DND-41 (cell line): ENCODE data around the gene RBM20.
"Not testable (repeated sequence)": the region's sequence is repeated elsewhere in the genome, so short reads cannot be mapped to it uniquely, and the experiment has no call there.

Experiments used
- ATAC-seq: fragments of 200-7000 bp; cut with Tn5 transposase; 3 replicates; pipeline ENCODE4 v1.9.1; 2021; ENCODE audit warnings: low read depth; ENCODE audit not compliant: insufficient read depth
- DNase-seq: peaks from one replicate; pipeline ENCODE4 v3.0.0-alpha.2; 2020
- H2AFZ ChIP-seq: 2 replicates; pipeline ENCODE4 v1.6.0; 2012; ENCODE audit warnings: low read depth, low read length
- H3K27ac ChIP-seq: 2 replicates; pipeline ENCODE4 v1.5.1; 2012; ENCODE audit warnings: low read length, inconsistent platforms
- H3K27me3 ChIP-seq: fragments of 200-600 bp; sonication (generic); 2 replicates; pipeline ENCODE4 v1.6.0; 2012; ENCODE audit warnings: low read length, mild to moderate bottlenecking, inconsistent platforms; ENCODE audit not compliant: insufficient read depth, poor library complexity
- H3K36me3 ChIP-seq: 2 replicates; pipeline ENCODE4 v1.5.1; 2012; ENCODE audit warnings: low read length, inconsistent platforms; ENCODE audit not compliant: insufficient read depth
- H3K4me1 ChIP-seq: 2 replicates; pipeline ENCODE4 v1.5.1; 2012; ENCODE audit warnings: mild to moderate bottlenecking, low read length; ENCODE audit not compliant: insufficient read depth
- H3K4me2 ChIP-seq: 2 replicates; pipeline ENCODE4 v1.6.0; 2012; ENCODE audit warnings: mild to moderate bottlenecking, moderate library complexity, low read length, inconsistent platforms; ENCODE audit not compliant: insufficient read depth
- H3K4me3 ChIP-seq, 2 experiments: fragments of 200-600 bp in 1 of 2; shearing (Covaris generic) in 1 of 2; 2 replicates each; pipeline ENCODE4 v1.5.1; 2012 to 2016; ENCODE audit warnings: inconsistent platforms in 2 of 2, low read length in 2 of 2, mild to moderate bottlenecking in 2 of 2, low read depth in 1 of 2, moderate library complexity in 1 of 2
- H3K79me2 ChIP-seq: 2 replicates; pipeline ENCODE4 v1.6.0; 2012; ENCODE audit warnings: low read length, inconsistent platforms; ENCODE audit not compliant: insufficient read depth
- H3K9ac ChIP-seq: 2 replicates; pipeline ENCODE4 v1.6.0; 2012; ENCODE audit warnings: low read depth, mild to moderate bottlenecking, inconsistent platforms, low read length, moderate library complexity
- H3K9me3 ChIP-seq: 2 replicates; pipeline ENCODE4 v1.5.1; 2012; ENCODE audit warnings: low read length, moderate library complexity, mild to moderate bottlenecking, inconsistent platforms; ENCODE audit not compliant: insufficient read depth, severe bottlenecking
- H4K20me1 ChIP-seq: 2 replicates; pipeline ENCODE4 v1.6.0; 2012; ENCODE audit warnings: low read length; ENCODE audit not compliant: insufficient read depth
- CTCF ChIP-seq: IDR thresholded peaks from 2 replicates; pipeline ENCODE4 v1.5.1; 2012; ENCODE audit warnings: borderline replicate concordance, low read length, moderate library complexity, mild to moderate bottlenecking; ENCODE audit not compliant: poor library complexity, severe bottlenecking; ENCODE audit errors: extremely low read depth
- EZH2 ChIP-seq: IDR thresholded peaks from 3 replicates; pipeline ENCODE4 v1.6.1; 2012; ENCODE audit warnings: borderline replicate concordance, low read depth, mild to moderate bottlenecking, moderate library complexity, low read length, inconsistent platforms; ENCODE audit not compliant: severe bottlenecking

The RBM20 gene

GRCh38 chr10:110637558-110638053, 6.5 kb upstream of the RBM20 start:
- Histone ChIP-seq H2AFZ (no peak overlapping the region), H4K20me1 (no peaks in the 10 kb centered on the region; the same call in 1 of the 2 replicates), H3K36me3 (no peaks in the 10 kb centered on the region), H3K4me2 (no peak overlapping the region), H3K27ac (no peak overlapping the region), H3K9me3 (no peaks in the 10 kb centered on the region), H3K4me1 (peaks cover 6% of the 10 kb centered on the region; the same call in 1 of the 2 replicates), H3K79me2 (no peaks in the 10 kb centered on the region), H3K9ac (no peak overlapping the region), H3K4me3 (no peak overlapping the region), H3K27me3 (peaks cover 7% of the 10 kb centered on the region)
- DNase-seq (no peak), ATAC-seq (no peak)
- no peak for TF ChIP-seq EZH2
- TF ChIP-seq CTCF, result no peak

GRCh38 chr10:110638319-110638718, 5.8 kb upstream of the RBM20 start:
- no peak overlapping the region for H2AFZ ChIP-seq
- no peak overlapping the region for H3K27ac ChIP-seq
- TF ChIP-seq CTCF (no peak), EZH2 (no peak)
- H3K9ac ChIP-seq, result no peak overlapping the region
- peaks cover 7% of the 10 kb centered on the region for H3K27me3 ChIP-seq
- ATAC-seq, result no peak
- H3K9me3 ChIP-seq, result no peaks in the 10 kb centered on the region
- H3K79me2 ChIP-seq, result no peaks in the 10 kb centered on the region
- no peaks in the 10 kb centered on the region for H3K36me3 ChIP-seq
- H3K4me2 ChIP-seq, result no peak overlapping the region
- DNase-seq, result no peak
- no peaks in the 10 kb centered on the region; the same call in 1 of the 2 replicates for H4K20me1 ChIP-seq
- H3K4me3 ChIP-seq, result no peak overlapping the region
- H3K4me1 ChIP-seq, result peaks cover 6% of the 10 kb centered on the region; the same call in 1 of the 2 replicates

GRCh38 chr10:110639046-110639445, 5.1 kb upstream of the RBM20 start:
- not testable (repeated sequence) for H3K4me1 ChIP-seq, H3K27me3 ChIP-seq, H2AFZ ChIP-seq, H3K36me3 ChIP-seq, H3K4me2 ChIP-seq, H3K4me3 ChIP-seq, H3K79me2 ChIP-seq, H3K9me3 ChIP-seq, H3K27ac ChIP-seq, DNase-seq, ATAC-seq, H3K9ac ChIP-seq, H4K20me1 ChIP-seq

GRCh38 chr10:110639858-110640257, 4.3 kb upstream of the RBM20 start:
- not testable (repeated sequence) for H3K27ac ChIP-seq, H3K4me3 ChIP-seq, H3K4me1 ChIP-seq, DNase-seq, H3K9me3 ChIP-seq, H3K36me3 ChIP-seq, H3K79me2 ChIP-seq, ATAC-seq, H3K9ac ChIP-seq, H2AFZ ChIP-seq, H3K4me2 ChIP-seq, H3K27me3 ChIP-seq, H4K20me1 ChIP-seq
